Renal cortex interstitium (tissue), 11 donors: ENCODE results near the gene CTBP2. TPM values are rescaled to one million over a fixed set of nuclear protein-coding genes. Genes with fewer than 3 reads are reported as not detected.
"Not testable (repeated sequence)": the region's sequence is repeated elsewhere in the genome, so short reads cannot be mapped to it uniquely, and the experiment has no call there.

Source experiments
- DNase-seq, 11 donors: peaks; one replicate each; pipeline ENCODE4 v3.0.0-alpha.2; 2013; ENCODE audit warnings: low read depth in 9 of 11, low spot score in 4 of 11; ENCODE audit errors: extremely low read depth in 1 of 11
- polyA plus RNA-seq, 3 donors: library from polyadenylated mRNA; unstranded; fragments of 120-200 nt; gene quantifications; one replicate each; pipeline ENCODE4 v1.2.1, GENCODE V29; 2013; ENCODE audit not compliant: insufficient read length in 3 of 3

CTBP2 gene
- polyA plus RNA-seq, 3 donors: 89.2 to 101 (median 93.0) TPM

DNA sequence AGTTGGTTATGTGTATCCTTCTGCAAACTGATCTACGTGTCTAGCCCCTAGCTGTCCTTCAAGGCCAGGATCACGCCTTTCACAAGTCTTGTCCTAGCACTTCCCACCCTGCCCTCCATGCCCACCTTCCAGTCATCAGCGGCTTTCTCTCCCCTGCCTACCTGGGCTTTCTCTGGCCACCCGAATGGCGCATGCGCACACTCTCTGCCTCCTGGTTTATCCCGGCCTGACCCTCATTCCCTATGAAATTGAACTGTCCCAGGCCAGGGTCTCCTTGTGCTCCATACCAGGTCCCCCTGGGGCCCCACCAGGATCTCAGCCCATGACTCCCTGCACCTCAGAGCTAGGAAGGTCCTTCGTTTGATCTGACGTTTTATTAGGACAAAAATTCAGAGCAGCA, 31.6 kb upstream of the CTBP2 start:
- DNase-seq: no peak

- DNase-seq: no peak
Measured at GRCh38 chr10:125190946-125191345, 30.6 kb upstream of the CTBP2 start.

DNA sequence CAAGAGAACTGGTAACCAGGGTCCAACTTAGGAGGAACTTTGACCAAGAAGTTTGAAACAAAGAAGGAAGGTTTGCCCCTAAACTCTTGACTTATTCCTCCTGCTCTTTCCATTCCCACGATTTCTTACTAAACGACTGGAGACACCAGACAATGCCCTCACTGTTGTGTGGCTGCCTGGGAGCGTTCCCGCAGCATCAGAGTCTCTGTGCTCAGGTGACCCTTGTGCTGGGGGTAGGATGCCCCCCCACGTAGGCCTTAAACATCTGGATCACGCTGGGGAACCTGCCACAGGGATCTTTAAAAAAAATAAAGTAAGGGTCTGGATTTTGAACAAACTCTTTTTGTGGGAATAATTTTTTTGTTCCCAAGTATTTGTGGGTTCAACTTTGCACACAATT, 30.1 kb upstream of the CTBP2 start:
- no peak for DNase-seq

GRCh38 chr10:125189162-125189561, 28.8 kb upstream of the CTBP2 start:
- no peak for DNase-seq

- DNase-seq: no peak
Measured at GRCh38 chr10:125187238-125188194, 27.2 kb upstream of the CTBP2 start.

DNA sequence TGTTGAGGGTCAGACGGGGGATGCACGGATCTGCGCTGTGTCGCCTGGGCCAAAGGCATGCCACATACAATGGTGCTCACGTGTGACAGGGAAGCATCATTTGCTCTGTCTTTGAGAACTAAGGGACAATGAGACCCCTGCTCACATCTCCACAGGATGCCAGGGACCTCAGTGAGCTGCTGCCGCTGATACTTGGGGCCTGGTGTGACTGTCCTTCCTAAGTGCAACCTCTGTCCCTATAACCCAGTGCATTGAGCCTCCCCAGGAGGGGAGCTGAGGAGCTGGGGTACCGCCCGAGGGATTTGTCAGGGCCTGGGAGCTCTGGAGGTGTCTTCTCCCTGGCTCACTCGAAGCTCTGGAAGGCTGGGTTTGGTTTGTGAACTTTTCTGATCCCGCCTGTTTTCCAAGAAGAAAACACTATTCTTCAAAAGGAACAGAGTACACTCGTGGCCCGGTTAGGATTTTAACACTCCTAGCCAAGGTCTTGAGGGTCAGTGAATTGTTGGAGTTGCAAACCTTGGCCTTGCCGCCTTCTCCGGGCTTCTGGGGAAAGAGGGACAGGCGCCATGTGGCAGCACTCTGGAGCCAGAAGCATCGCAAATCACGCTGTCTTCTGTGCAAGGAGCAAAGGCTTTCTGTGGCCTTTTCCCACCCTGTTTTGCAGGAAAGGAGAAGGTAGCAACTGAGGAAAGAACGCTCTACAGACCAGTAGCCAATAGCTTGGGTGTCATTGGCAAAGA, 26.2 kb upstream of the CTBP2 start:
- no peak for DNase-seq

- DNase-seq: not testable (repeated sequence)
Measured at GRCh38 chr10:125179107-125179506, 18.7 kb upstream of the CTBP2 start.

GRCh38 chr10:125177641-125178640, 17.6 kb upstream of the CTBP2 start:
- no peak for DNase-seq

DNA sequence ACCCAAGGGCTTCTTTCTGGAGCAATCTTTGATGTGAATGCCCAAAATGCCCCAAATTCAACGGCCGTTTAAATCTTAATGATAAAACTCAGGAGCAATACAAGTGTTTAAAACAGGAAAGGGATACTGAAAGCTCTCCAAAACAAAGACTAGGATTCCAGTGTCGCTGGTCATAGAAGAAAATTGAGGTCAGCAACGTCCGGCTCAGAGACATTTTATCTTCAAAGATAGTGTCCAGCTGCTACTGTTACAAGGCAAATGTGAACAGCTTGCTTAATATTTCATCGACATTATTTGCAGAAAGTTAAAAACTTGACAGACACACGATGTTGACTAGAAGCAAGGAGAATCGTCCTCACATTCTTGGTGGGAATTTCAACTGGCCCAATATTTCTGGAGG, 15.4 kb upstream of the CTBP2 start:
- no peak for DNase-seq

DNA sequence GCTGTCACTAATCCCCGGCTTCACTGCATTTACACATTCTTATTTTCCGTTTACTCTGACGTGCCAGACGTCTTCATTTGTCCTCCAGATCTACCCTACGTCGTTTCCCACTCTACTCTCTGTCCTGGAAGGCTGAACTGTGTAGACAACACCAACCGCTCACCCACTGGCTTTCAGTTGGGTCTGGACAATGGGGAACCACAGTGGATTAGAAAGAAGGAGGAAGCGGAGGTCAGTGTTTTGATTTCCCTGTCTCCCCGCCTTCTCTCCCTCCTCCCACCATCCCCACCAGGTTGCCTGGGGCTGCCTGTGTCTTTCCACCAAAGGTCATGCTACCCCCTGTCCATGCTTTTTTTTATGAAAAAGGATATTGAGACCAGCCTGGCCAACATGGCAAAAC, 14.0 kb upstream of the CTBP2 start:
- no peak for DNase-seq

- no peak for DNase-seq
Measured at GRCh38 chr10:125172694-125173093, 12.3 kb upstream of the CTBP2 start.

DNA sequence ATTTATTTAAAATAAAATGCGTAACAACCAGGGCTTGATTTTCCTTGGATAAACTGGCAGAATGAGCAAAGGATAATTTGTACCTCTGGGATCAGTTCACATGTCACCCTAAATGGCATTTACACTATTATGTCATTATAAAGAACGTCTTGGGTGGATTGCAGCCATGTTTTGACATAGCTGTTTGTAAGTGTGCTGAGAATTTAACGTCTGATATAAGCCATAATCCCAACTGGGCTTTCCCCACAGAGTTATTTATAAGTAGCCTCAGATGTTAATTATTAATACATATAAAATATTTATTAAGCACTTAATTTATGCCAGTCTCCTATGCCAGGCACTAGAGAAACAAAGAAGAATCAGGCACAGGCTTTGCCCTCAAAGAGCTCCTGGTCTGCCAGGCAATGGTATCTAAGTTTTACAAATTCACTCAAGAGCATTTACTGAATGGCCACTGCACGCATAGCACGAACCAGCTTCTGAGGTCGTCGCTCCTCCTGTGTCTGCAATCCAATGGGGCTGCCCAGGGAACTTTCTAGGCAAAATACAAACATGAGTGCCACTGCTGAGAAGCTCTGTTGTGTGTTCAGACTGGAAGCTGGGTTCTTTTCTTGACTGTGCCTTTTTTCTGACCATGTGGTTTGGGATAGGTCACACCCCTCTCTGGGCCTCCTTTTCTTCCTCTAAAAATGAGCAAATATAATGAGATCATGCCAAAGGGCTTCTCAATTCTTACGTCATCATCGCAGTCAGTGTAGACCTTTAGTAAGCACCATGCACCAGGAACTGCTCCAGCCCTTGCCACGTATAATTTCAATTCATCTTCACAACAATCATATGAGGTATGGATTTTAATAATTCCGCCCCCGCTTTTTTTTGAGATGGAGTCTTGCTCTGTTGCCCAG, 11.3 kb upstream of the CTBP2 start:
- DNase-seq: no peak

- DNase-seq: no peak
Measured at GRCh38 chr10:125169915-125170314, 9.6 kb upstream of the CTBP2 start.

- no peak for DNase-seq
Measured at GRCh38 chr10:125169279-125169678, 8.9 kb upstream of the CTBP2 start.

DNA sequence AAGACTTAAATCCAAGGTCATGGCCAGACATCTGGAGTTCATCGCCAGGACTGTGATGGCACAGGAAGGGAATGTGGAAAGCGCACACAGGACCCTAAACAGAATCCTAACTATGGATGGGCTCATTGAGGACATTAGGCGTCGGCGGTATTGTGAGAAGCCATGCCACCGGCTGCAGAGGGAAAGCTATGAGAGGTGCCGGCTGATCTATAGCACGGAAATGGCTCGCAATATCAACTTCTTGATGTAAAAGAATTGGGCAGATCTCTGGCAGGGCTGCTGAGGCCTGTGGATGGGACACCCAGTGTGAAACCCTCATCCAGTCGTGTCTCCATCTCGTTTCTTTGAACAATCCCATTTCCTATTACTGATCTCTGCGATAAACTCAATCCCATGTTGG, 6.3 kb upstream of the CTBP2 start:
- DNase-seq: no peak

GRCh38 chr10:125165584-125166573, 5.5 kb upstream of the CTBP2 start:
- no peak for DNase-seq

GRCh38 chr10:125164421-125164820, 4.1 kb upstream of the CTBP2 start:
- no peak for DNase-seq
